Measurements from ENCODE around the gene YIPF1.
"Not testable (repeated sequence)": the region's sequence is repeated elsewhere in the genome, so short reads cannot be mapped to it uniquely, and the experiment has no call there.

Gene YIPF1

GRCh38 chr1:53893999-53894636, 4.5 kb upstream of the YIPF1 start, which contains the start of gene DIO1:
DIO1 (plus strand) TSS chr1:53894187; CDS start chr1:53894211, 24 bp downstream.
- Histone ChIP-seq H3K27ac (ENCODE audit: low read length) (no peak within 1 kb of the TSS), H3K27me3 (ENCODE audit: low read depth, low read length) (no peaks in the 10 kb centered on the region), H3K36me3 (ENCODE audit: control insufficient read depth in 1 of 2, insufficient read depth in 2 of 2, low read length in 2 of 2) (no peaks in the 10 kb centered on the region), H3K4me1 (ENCODE audit: control insufficient read depth in 1 of 2, insufficient read depth in 2 of 2, low read length in 2 of 2) (peaks cover 4 to 22% of the 10 kb centered on the region in 2 donors), H3K9me3 (ENCODE audit: control insufficient read depth in 1 of 2, low read length in 2 of 2) (no peaks in the 10 kb centered on the region), H3K4me3 (ENCODE audit: low read depth in 1 of 2, low read length in 2 of 2) (no peak within 1 kb of the TSS)

DNA sequence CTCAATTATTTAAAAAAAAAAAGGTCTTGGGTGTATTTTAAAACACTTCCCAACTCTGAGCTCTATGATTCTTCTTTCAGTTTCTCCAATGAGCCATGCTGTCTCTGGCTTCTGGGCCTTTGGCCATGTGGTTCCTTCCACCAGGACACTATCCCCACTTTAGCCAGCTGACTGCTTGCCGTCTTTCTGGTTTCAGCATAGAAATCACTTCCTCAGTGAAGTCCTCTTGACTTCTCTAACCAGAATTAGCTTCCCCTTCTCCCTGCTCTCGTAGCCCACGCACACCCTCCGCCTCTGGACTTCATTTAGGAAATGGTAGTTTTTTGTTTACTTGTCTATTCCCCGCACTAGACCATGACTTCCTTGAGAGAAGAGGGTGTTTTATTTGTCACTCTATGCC, 3.3 kb upstream of the YIPF1 start:
- peaks cover 4 to 14% of the 10 kb centered on the region in 2 donors for H3K4me1 ChIP-seq (ENCODE audit: control insufficient read depth in 1 of 2, insufficient read depth in 2 of 2, low read length in 2 of 2)
- H3K27ac ChIP-seq (ENCODE audit: low read length): no peak overlapping the region
- no peaks in the 10 kb centered on the region for H3K27me3 ChIP-seq (ENCODE audit: low read depth, low read length)
- no peak overlapping the region for H3K4me3 ChIP-seq (ENCODE audit: low read depth in 1 of 2, low read length in 2 of 2)
- H3K36me3 ChIP-seq (ENCODE audit: control insufficient read depth in 1 of 2, insufficient read depth in 2 of 2, low read length in 2 of 2): no peaks in the 10 kb centered on the region
- H3K9me3 ChIP-seq (ENCODE audit: control insufficient read depth in 1 of 2, low read length in 2 of 2): no peaks in the 10 kb centered on the region

DNA sequence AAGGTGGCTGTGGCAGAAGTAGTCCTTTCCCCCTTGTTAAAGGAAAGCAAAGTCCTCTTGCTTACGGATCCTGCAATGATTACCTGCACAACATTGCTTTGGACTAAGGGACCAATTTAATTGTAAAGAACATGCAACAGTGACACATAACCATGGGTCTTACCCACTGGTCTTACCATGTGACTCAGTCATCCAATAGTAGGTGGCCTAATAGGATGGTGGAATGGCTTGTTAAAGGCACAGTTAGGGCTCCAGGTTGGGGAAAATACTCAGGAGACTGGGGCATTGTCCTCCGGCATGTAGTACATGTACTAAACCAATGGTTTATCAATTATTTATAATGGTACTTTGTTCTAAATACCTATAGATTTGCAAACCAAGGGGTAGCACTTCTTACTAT, 2.1 kb upstream of the YIPF1 start:
- H3K9me3 ChIP-seq (ENCODE audit: control insufficient read depth in 1 of 2, low read length in 2 of 2): no peaks in the 10 kb centered on the region
- H3K4me3 ChIP-seq (ENCODE audit: low read depth in 1 of 2, low read length in 2 of 2): no peak overlapping the region
- H3K36me3 ChIP-seq (ENCODE audit: control insufficient read depth in 1 of 2, insufficient read depth in 2 of 2, low read length in 2 of 2): peaks cover 2 to 7% of the 10 kb centered on the region in 2 donors
- no peak overlapping the region for H3K27ac ChIP-seq (ENCODE audit: low read length)
- H3K4me1 ChIP-seq (ENCODE audit: control insufficient read depth in 1 of 2, insufficient read depth in 2 of 2, low read length in 2 of 2): peaks cover 4 to 11% of the 10 kb centered on the region in 2 donors
- no peaks in the 10 kb centered on the region for H3K27me3 ChIP-seq (ENCODE audit: low read depth, low read length)

DNA sequence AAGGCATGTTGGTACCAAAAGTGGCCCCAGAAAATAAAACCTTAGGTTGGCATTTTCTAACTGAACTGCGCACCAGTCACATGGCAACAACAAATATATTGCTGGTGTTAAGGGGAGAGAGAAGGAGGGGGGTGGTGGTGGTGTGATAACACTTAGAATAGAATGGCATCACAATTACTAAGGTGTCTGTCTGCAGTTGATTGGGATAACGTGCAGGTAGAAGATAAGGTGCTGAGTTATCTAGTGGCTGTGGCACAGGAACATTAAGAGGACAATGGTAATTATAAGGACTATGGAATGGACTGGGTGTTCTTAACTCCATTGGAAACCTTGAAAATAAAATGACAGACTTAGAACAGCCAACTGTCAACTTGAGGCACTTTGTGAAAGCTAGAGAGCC, 1.4 kb upstream of the YIPF1 start:
- Histone ChIP-seq H3K27me3 (ENCODE audit: low read depth, low read length) (no peaks in the 10 kb centered on the region), H3K4me1 (ENCODE audit: control insufficient read depth in 1 of 2, insufficient read depth in 2 of 2, low read length in 2 of 2) (peaks cover 4 to 5% of the 10 kb centered on the region in 2 donors), H3K9me3 (ENCODE audit: control insufficient read depth in 1 of 2, low read length in 2 of 2) (no peaks in the 10 kb centered on the region), H3K4me3 (ENCODE audit: low read depth in 1 of 2, low read length in 2 of 2) (no peak overlapping the region), H3K27ac (ENCODE audit: low read length) (no peak overlapping the region), H3K36me3 (ENCODE audit: control insufficient read depth in 1 of 2, insufficient read depth in 2 of 2, low read length in 2 of 2) (peaks cover 5 to 9% of the 10 kb centered on the region in 2 donors)

GRCh38 chr1:53890522-53890941, 935 bp upstream of the YIPF1 start:
- Histone ChIP-seq H3K27me3 (ENCODE audit: low read depth, low read length) (no peaks in the 10 kb centered on the region), H3K36me3 (ENCODE audit: control insufficient read depth in 1 of 2, insufficient read depth in 2 of 2, low read length in 2 of 2) (peaks cover 5 to 12% of the 10 kb centered on the region in 2 donors), H3K4me3 (ENCODE audit: low read depth in 1 of 2, low read length in 2 of 2) (peak overlapping the region; percentile 87 to 96), H3K27ac (ENCODE audit: low read length) (peak overlapping the region; percentile 73), H3K9me3 (ENCODE audit: control insufficient read depth in 1 of 2, low read length in 2 of 2) (no peaks in the 10 kb centered on the region), H3K4me1 (ENCODE audit: control insufficient read depth in 1 of 2, insufficient read depth in 2 of 2, low read length in 2 of 2) (peaks cover 4 to 5% of the 10 kb centered on the region in 2 donors)

DNA sequence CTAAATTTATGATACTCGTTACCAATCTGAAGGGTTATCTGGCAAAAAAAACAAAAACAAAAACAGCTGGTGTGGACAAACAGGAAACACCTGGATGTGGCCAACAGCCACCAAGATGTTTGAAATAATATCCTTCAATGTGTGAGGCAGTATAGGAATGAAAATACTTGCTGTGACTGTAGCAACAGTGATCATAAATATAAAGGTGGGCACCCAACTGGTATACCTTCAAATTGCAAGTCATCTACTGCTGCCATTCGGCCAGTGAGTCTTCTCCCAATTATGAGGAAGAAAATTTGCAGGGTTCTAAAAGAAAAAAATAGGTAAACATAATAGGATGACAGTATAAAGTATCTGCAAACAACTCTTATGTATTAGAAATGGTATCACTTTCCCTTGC, 916 bp downstream of the YIPF1 start:
- Histone ChIP-seq H3K36me3 (ENCODE audit: control insufficient read depth in 1 of 2, insufficient read depth in 2 of 2, low read length in 2 of 2) (peaks cover 12 to 13% of the 10 kb centered on the region in 2 donors), H3K4me3 (ENCODE audit: low read depth in 1 of 2, low read length in 2 of 2) (peak overlapping the region; percentile 87 to 96), H3K9me3 (ENCODE audit: control insufficient read depth in 1 of 2, low read length in 2 of 2) (no peaks in the 10 kb centered on the region), H3K27ac (ENCODE audit: low read length) (peak overlapping the region; percentile 73), H3K4me1 (ENCODE audit: control insufficient read depth in 1 of 2, insufficient read depth in 2 of 2, low read length in 2 of 2) (peaks cover 4 to 5% of the 10 kb centered on the region in 2 donors), H3K27me3 (ENCODE audit: low read depth, low read length) (no peaks in the 10 kb centered on the region)

GRCh38 chr1:53883600-53883999, 6.0 kb downstream of the YIPF1 start:
- not testable (repeated sequence) for H3K27me3 ChIP-seq (ENCODE audit: low read depth, low read length); H3K27ac ChIP-seq (ENCODE audit: low read length); H3K9me3 ChIP-seq (ENCODE audit: control insufficient read depth in 1 of 2, low read length in 2 of 2); H3K4me3 ChIP-seq (ENCODE audit: low read depth in 1 of 2, low read length in 2 of 2); H3K4me1 ChIP-seq (ENCODE audit: control insufficient read depth in 1 of 2, insufficient read depth in 2 of 2, low read length in 2 of 2)
- peaks cover 23 to 27% of the 10 kb centered on the region in 2 donors for H3K36me3 ChIP-seq (ENCODE audit: control insufficient read depth in 1 of 2, insufficient read depth in 2 of 2, low read length in 2 of 2)

DNA sequence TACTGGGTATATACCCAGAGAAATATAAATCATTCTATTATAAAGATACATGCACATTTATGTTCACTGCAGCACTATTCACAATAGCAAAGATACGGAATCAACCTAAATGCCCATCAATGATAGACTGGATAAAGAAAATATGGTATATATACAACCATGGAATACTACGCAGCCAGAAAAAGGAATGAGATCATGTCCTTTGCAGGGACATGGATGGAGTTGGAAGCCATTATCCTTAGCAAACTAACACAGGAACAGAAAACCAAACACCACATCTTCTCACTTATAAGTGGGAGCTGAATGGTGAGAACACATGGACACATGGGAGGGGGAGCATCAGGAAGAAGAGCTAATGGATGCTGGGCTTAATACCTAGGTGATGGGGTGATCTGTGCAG, 7.7 kb downstream of the YIPF1 start:
- H3K27ac ChIP-seq (ENCODE audit: low read length); H3K27me3 ChIP-seq (ENCODE audit: low read depth, low read length); H3K4me1 ChIP-seq (ENCODE audit: control insufficient read depth in 1 of 2, insufficient read depth in 2 of 2, low read length in 2 of 2); H3K9me3 ChIP-seq (ENCODE audit: control insufficient read depth in 1 of 2, low read length in 2 of 2); H3K4me3 ChIP-seq (ENCODE audit: low read depth in 1 of 2, low read length in 2 of 2): not testable (repeated sequence)
- peaks cover 35 to 38% of the 10 kb centered on the region in 2 donors for H3K36me3 ChIP-seq (ENCODE audit: control insufficient read depth in 1 of 2, insufficient read depth in 2 of 2, low read length in 2 of 2)

GRCh38 chr1:53878492-53879105, 11.0 kb downstream of the YIPF1 start:
- no peaks in the 10 kb centered on the region for H3K4me1 ChIP-seq (ENCODE audit: control insufficient read depth in 1 of 2, insufficient read depth in 2 of 2, low read length in 2 of 2)
- no peak overlapping the region for H3K27ac ChIP-seq (ENCODE audit: low read length)
- no peaks in the 10 kb centered on the region for H3K27me3 ChIP-seq (ENCODE audit: low read depth, low read length)
- H3K36me3 ChIP-seq (ENCODE audit: control insufficient read depth in 1 of 2, insufficient read depth in 2 of 2, low read length in 2 of 2): peaks cover 26 to 44% of the 10 kb centered on the region in 2 donors
- no peak overlapping the region for H3K4me3 ChIP-seq (ENCODE audit: low read depth in 1 of 2, low read length in 2 of 2)
- H3K9me3 ChIP-seq (ENCODE audit: control insufficient read depth in 1 of 2, low read length in 2 of 2): no peaks in the 10 kb centered on the region

- H3K27ac ChIP-seq (ENCODE audit: low read length); H3K27me3 ChIP-seq (ENCODE audit: low read depth, low read length); H3K4me3 ChIP-seq (ENCODE audit: low read depth in 1 of 2, low read length in 2 of 2); H3K4me1 ChIP-seq (ENCODE audit: control insufficient read depth in 1 of 2, insufficient read depth in 2 of 2, low read length in 2 of 2); H3K9me3 ChIP-seq (ENCODE audit: control insufficient read depth in 1 of 2, low read length in 2 of 2): not testable (repeated sequence)
- H3K36me3 ChIP-seq (ENCODE audit: control insufficient read depth in 1 of 2, insufficient read depth in 2 of 2, low read length in 2 of 2): peaks cover 26 to 55% of the 10 kb centered on the region in 2 donors
These were observed 14.4 kb downstream of the YIPF1 start for GRCh38 chr1:53875150-53875549.

- Histone ChIP-seq H3K36me3 (ENCODE audit: control insufficient read depth in 1 of 2, insufficient read depth in 2 of 2, low read length in 2 of 2) (peaks cover 9 to 48% of the 10 kb centered on the region in 2 donors), H3K4me1 (ENCODE audit: control insufficient read depth in 1 of 2, insufficient read depth in 2 of 2, low read length in 2 of 2) (no peaks in the 10 kb centered on the region), H3K9me3 (ENCODE audit: control insufficient read depth in 1 of 2, low read length in 2 of 2) (no peaks in the 10 kb centered on the region), H3K27ac (ENCODE audit: low read length) (no peak overlapping the region), H3K27me3 (ENCODE audit: low read depth, low read length) (no peaks in the 10 kb centered on the region), H3K4me3 (ENCODE audit: low read depth in 1 of 2, low read length in 2 of 2) (no peak overlapping the region)
These were observed 17.7 kb downstream of the YIPF1 start for GRCh38 chr1:53871773-53872484.
